HUES6 (cell line): Measurements from ENCODE around the gene TCF7L1.

Source experiments
- H3K27ac ChIP-seq: 2 replicates; pipeline ENCODE4 v1.7.0; 2013; ENCODE audit warnings: low read depth, mild to moderate bottlenecking, low read length, inconsistent platforms
- H3K27me3 ChIP-seq: 2 replicates; pipeline ENCODE4 v1.6.1; 2013; ENCODE audit warnings: low read length; ENCODE audit not compliant: control insufficient read depth, insufficient read depth
- H3K36me3 ChIP-seq: 2 replicates; pipeline ENCODE4 v1.6.1; 2013; ENCODE audit warnings: low read length; ENCODE audit not compliant: control insufficient read depth, insufficient read depth
- H3K4me1 ChIP-seq: 2 replicates; pipeline ENCODE4 v1.6.1; 2013; ENCODE audit warnings: low read length; ENCODE audit not compliant: control insufficient read depth, insufficient read depth
- H3K4me3 ChIP-seq: 2 replicates; pipeline ENCODE4 v1.5.1; 2013; ENCODE audit warnings: low read depth, low read length
- H3K9ac ChIP-seq: one replicate; pipeline ENCODE4 v1.6.1; 2013; ENCODE audit warnings: mild to moderate bottlenecking, low read length
- H3K9me3 ChIP-seq: 2 replicates; pipeline ENCODE4 v1.6.1; 2013; ENCODE audit warnings: low read depth, low read length; ENCODE audit not compliant: control insufficient read depth, insufficient read depth

Gene TCF7L1

GRCh38 chr2:85243101-85244072, 110.2 kb downstream of the TCF7L1 start:
- Histone ChIP-seq H3K4me3 (peak overlapping the region; percentile 1; the same call in 1 of the 2 replicates), H3K27me3 (no peaks in the 10 kb centered on the region; the same call in 1 of the 2 replicates), H3K9me3 (no peaks in the 10 kb centered on the region), H3K27ac (no peak overlapping the region), H3K36me3 (no peaks in the 10 kb centered on the region), H3K9ac (no peak overlapping the region), H3K4me1 (peaks cover 48% of the 10 kb centered on the region)

- Histone ChIP-seq H3K27me3 (no peaks in the 10 kb centered on the region; the same call in 1 of the 2 replicates), H3K9ac (no peak overlapping the region), H3K4me1 (peaks cover 60% of the 10 kb centered on the region), H3K27ac (no peak overlapping the region), H3K36me3 (no peaks in the 10 kb centered on the region), H3K4me3 (no peak overlapping the region), H3K9me3 (no peaks in the 10 kb centered on the region)
Measured at GRCh38 chr2:85244828-85245227, 111.6 kb downstream of the TCF7L1 start.

GRCh38 chr2:85245891-85246290, 112.7 kb downstream of the TCF7L1 start:
- Histone ChIP-seq H3K36me3 (no peaks in the 10 kb centered on the region), H3K4me3 (no peak overlapping the region), H3K4me1 (peaks cover 64% of the 10 kb centered on the region), H3K9me3 (no peaks in the 10 kb centered on the region), H3K9ac (no peak overlapping the region), H3K27ac (no peak overlapping the region), H3K27me3 (no peaks in the 10 kb centered on the region; the same call in 1 of the 2 replicates)

GRCh38 chr2:85246348-85246747, 113.2 kb downstream of the TCF7L1 start:
- Histone ChIP-seq H3K36me3 (no peaks in the 10 kb centered on the region), H3K27me3 (no peaks in the 10 kb centered on the region; the same call in 1 of the 2 replicates), H3K4me3 (no peak overlapping the region), H3K27ac (no peak overlapping the region), H3K9ac (no peak overlapping the region), H3K4me1 (peaks cover 68% of the 10 kb centered on the region), H3K9me3 (no peaks in the 10 kb centered on the region)

GRCh38 chr2:85247610-85248009, 114.4 kb downstream of the TCF7L1 start:
- no peak overlapping the region for H3K9ac ChIP-seq
- peaks cover 5% of the 10 kb centered on the region; the same call in 1 of the 2 replicates for H3K27me3 ChIP-seq
- H3K4me3 ChIP-seq: peak overlapping the region; percentile 7; the same call in 1 of the 2 replicates
- no peaks in the 10 kb centered on the region; the same call in 1 of the 2 replicates for H3K36me3 ChIP-seq
- H3K4me1 ChIP-seq: peaks cover 76% of the 10 kb centered on the region
- peak overlapping the region; percentile 17; the same call in 1 of the 2 replicates for H3K27ac ChIP-seq
- H3K9me3 ChIP-seq: no peaks in the 10 kb centered on the region

- peaks cover 76% of the 10 kb centered on the region for H3K4me1 ChIP-seq
- peaks cover 14% of the 10 kb centered on the region; the same call in 1 of the 2 replicates for H3K27me3 ChIP-seq
- no peaks in the 10 kb centered on the region for H3K9me3 ChIP-seq
- H3K27ac ChIP-seq: no peak overlapping the region
- H3K36me3 ChIP-seq: no peaks in the 10 kb centered on the region; the same call in 1 of the 2 replicates
- H3K4me3 ChIP-seq: no peak overlapping the region
- no peak overlapping the region for H3K9ac ChIP-seq
Measured at GRCh38 chr2:85248773-85249509, 115.7 kb downstream of the TCF7L1 start.

GRCh38 chr2:85250045-85250444, 116.9 kb downstream of the TCF7L1 start:
- Histone ChIP-seq H3K9me3 (no peaks in the 10 kb centered on the region), H3K4me3 (no peak overlapping the region), H3K27me3 (peaks cover 14% of the 10 kb centered on the region; the same call in 1 of the 2 replicates), H3K4me1 (peaks cover 86% of the 10 kb centered on the region), H3K27ac (no peak overlapping the region), H3K9ac (no peak overlapping the region), H3K36me3 (no peaks in the 10 kb centered on the region; the same call in 1 of the 2 replicates)

- peaks cover 92% of the 10 kb centered on the region for H3K4me1 ChIP-seq
- no peaks in the 10 kb centered on the region for H3K9me3 ChIP-seq
- no peaks in the 10 kb centered on the region; the same call in 1 of the 2 replicates for H3K36me3 ChIP-seq
- H3K4me3 ChIP-seq: no peak overlapping the region
- H3K27me3 ChIP-seq: peaks cover 14% of the 10 kb centered on the region; the same call in 1 of the 2 replicates
- no peak overlapping the region for H3K27ac ChIP-seq
- no peak overlapping the region for H3K9ac ChIP-seq
Measured at GRCh38 chr2:85251070-85251616, 118.0 kb downstream of the TCF7L1 start.

GRCh38 chr2:85253890-85254289, 120.7 kb downstream of the TCF7L1 start:
- Histone ChIP-seq H3K27ac (no peak overlapping the region), H3K4me1 (peaks cover 92% of the 10 kb centered on the region), H3K36me3 (no peaks in the 10 kb centered on the region; the same call in 1 of the 2 replicates), H3K9me3 (no peaks in the 10 kb centered on the region), H3K27me3 (peaks cover 14% of the 10 kb centered on the region; the same call in 1 of the 2 replicates), H3K9ac (no peak overlapping the region), H3K4me3 (no peak overlapping the region)

- peak overlapping the region; percentile 43; the same call in 1 of the 2 replicates for H3K4me3 ChIP-seq
- peaks cover 14% of the 10 kb centered on the region; the same call in 1 of the 2 replicates for H3K27me3 ChIP-seq
- no peaks in the 10 kb centered on the region; the same call in 1 of the 2 replicates for H3K36me3 ChIP-seq
- H3K27ac ChIP-seq: peak overlapping the region; percentile 85; the same call in 1 of the 2 replicates
- no peaks in the 10 kb centered on the region for H3K9me3 ChIP-seq
- peaks cover 92% of the 10 kb centered on the region for H3K4me1 ChIP-seq
- no peak overlapping the region for H3K9ac ChIP-seq
Measured at GRCh38 chr2:85254540-85255300, 121.5 kb downstream of the TCF7L1 start.
